CD14-positive monocyte (primary cell): ENCODE measurements around the gene MYO5B. TPM values are rescaled to one million over a fixed set of nuclear protein-coding genes. Genes with fewer than 3 reads are reported as not detected.

Experiments used
- DNase-seq, 3 donors: peaks; one replicate each; pipeline ENCODE4 v3.0.0-alpha.2; 2011 to 2022
- H2AFZ ChIP-seq: 2 replicates; pipeline ENCODE4 v1.6.0; 2012; ENCODE audit warnings: mild to moderate bottlenecking, low read depth, low read length, inconsistent platforms; ENCODE audit not compliant: insufficient read depth, poor library complexity, severe bottlenecking
- H3K27ac ChIP-seq, 2 donors: 1 replicate in 1 of 2; 2 replicates in 1 of 2; pipeline ENCODE4 v1.5.1; 2012 to 2013; ENCODE audit warnings: low read length in 2 of 2, control low read depth in 1 of 2, inconsistent platforms in 1 of 2, low read depth in 1 of 2, mild to moderate bottlenecking in 1 of 2
- H3K27me3 ChIP-seq, 2 donors: one replicate each; pipeline versions ENCODE4 v1.6.0 to v1.6.1; 2011 to 2013; ENCODE audit warnings: low read length in 2 of 2; ENCODE audit not compliant: control insufficient read depth in 2 of 2, insufficient read depth in 2 of 2
- H3K36me3 ChIP-seq, 2 donors: replicated peaks in 1 of 2; 1 replicate in 1 of 2; 2 replicates in 1 of 2; pipeline versions ENCODE4 v1.5.1 to v1.6.1; 2012 to 2013; ENCODE audit warnings: low read length in 2 of 2, control low read depth in 1 of 2, inconsistent platforms in 1 of 2, mild to moderate bottlenecking in 1 of 2; ENCODE audit not compliant: insufficient read depth in 2 of 2, control insufficient read depth in 1 of 2
- H3K4me1 ChIP-seq, 2 donors: 1 replicate in 1 of 2; 2 replicates in 1 of 2; pipeline versions ENCODE4 v1.5.1 to v1.6.1; 2012 to 2013; ENCODE audit warnings: low read length in 2 of 2, control low read depth in 1 of 2, inconsistent platforms in 1 of 2, mild to moderate bottlenecking in 1 of 2, moderate library complexity in 1 of 2; ENCODE audit not compliant: insufficient read depth in 2 of 2, control insufficient read depth in 1 of 2
- H3K4me2 ChIP-seq: replicated peaks from 2 replicates; pipeline ENCODE3; 2012; ENCODE audit warnings: low read length, moderate library complexity, mild to moderate bottlenecking; ENCODE audit not compliant: poor library complexity, severe bottlenecking; ENCODE audit errors: extremely low read depth
- H3K4me3 ChIP-seq, 3 experiments: fragments of 200-600 bp in 1 of 3; sonication (generic) in 1 of 3; replicated peaks in 1 of 3; 1 replicate in 2 of 3; 2 replicates in 1 of 3; pipeline ENCODE4 v1.5.1; 2011 to 2013; ENCODE audit warnings: low read length in 3 of 3, mild to moderate bottlenecking in 3 of 3, control low read depth in 2 of 3, low read depth in 2 of 3, inconsistent platforms in 1 of 3, moderate library complexity in 1 of 3
- H3K79me2 ChIP-seq: 2 replicates; pipeline ENCODE4 v1.6.0; 2012; ENCODE audit warnings: mild to moderate bottlenecking, control low read depth, inconsistent platforms, low read length, moderate library complexity; ENCODE audit not compliant: insufficient read depth
- H3K9ac ChIP-seq: 2 replicates; pipeline ENCODE4 v1.6.0; 2017; ENCODE audit warnings: low read length, mild to moderate bottlenecking; ENCODE audit not compliant: insufficient read depth, poor library complexity, severe bottlenecking
- H3K9me3 ChIP-seq, 2 donors: replicated peaks in 1 of 2; 1 replicate in 1 of 2; 2 replicates in 1 of 2; pipeline versions ENCODE4 v1.5.1 to v1.6.1; 2012 to 2013; ENCODE audit warnings: low read length in 2 of 2, control low read depth in 1 of 2; ENCODE audit not compliant: control insufficient read depth in 1 of 2, insufficient read depth in 1 of 2
- H4K20me1 ChIP-seq: 2 replicates; pipeline ENCODE4 v1.6.0; 2012; ENCODE audit warnings: mild to moderate bottlenecking, low read length, control low read depth, moderate library complexity; ENCODE audit not compliant: insufficient read depth
- H3K27ac Mint-ChIP-seq, 7 donors: one replicate each; pipeline ENCODE4 v1.8.0; 2020; ENCODE audit warnings: mild to moderate bottlenecking in 7 of 7, mixed read lengths in 7 of 7, moderate library complexity in 6 of 7, inconsistent platforms in 2 of 7
- H3K27me3 Mint-ChIP-seq, 3 donors: one replicate each; pipeline ENCODE4 v1.8.0; 2021 to 2022; ENCODE audit warnings: low read depth in 3 of 3, mild to moderate bottlenecking in 3 of 3, mixed read lengths in 3 of 3, moderate library complexity in 3 of 3, inconsistent platforms in 1 of 3
- H3K36me3 Mint-ChIP-seq, 2 donors: one replicate each; pipeline ENCODE4 v1.8.0; 2020; ENCODE audit warnings: mixed read lengths in 2 of 2, inconsistent platforms in 1 of 2, mild to moderate bottlenecking in 1 of 2
- H3K4me1 Mint-ChIP-seq: one replicate; pipeline ENCODE4 v1.8.0; 2020; ENCODE audit warnings: mild to moderate bottlenecking, mixed read lengths
- H3K4me3 Mint-ChIP-seq, 2 donors: one replicate each; pipeline ENCODE4 v1.8.0; 2020; ENCODE audit warnings: mild to moderate bottlenecking in 2 of 2, mixed read lengths in 2 of 2, moderate library complexity in 1 of 2
- H3K9me3 Mint-ChIP-seq, 7 donors: one replicate each; pipeline ENCODE4 v1.8.0; 2020 to 2022; ENCODE audit warnings: mixed read lengths in 7 of 7, mild to moderate bottlenecking in 6 of 7, moderate library complexity in 6 of 7, inconsistent platforms in 2 of 7
- CTCF ChIP-seq: fragments of 200-600 bp; IDR thresholded peaks from one replicate; pipeline ENCODE4 v1.8.0; 2022; ENCODE audit warnings: antibody characterized with exemption, mild to moderate bottlenecking
- WGBS: methylation state at CpG from one replicate; pipeline ENCODE4 v1.1.5; 2013; ENCODE audit warnings: missing lambda C conversion rate; ENCODE audit not compliant: insufficient coverage; 5-methylcytosine and 5-hydroxymethylcytosine counted together
- intact Hi-C, 2 donors: fragments of 100-400 bp; cut with micrococcal nuclease; formaldehyde crosslinking; loops; one replicate each; pipeline versions ENCODE4 v1.15.0 to v1.15.1; 2023
- polyA plus RNA-seq, 3 donors: library from polyadenylated mRNA; depleted of rRNA in 1 of 3; unstranded in 2 of 3; stranded (reverse) in 1 of 3; fragments of 300-500 nt in 2 of 3; fragments of >200 nt in 1 of 3; fragmentation: Illumina TruSeq in 2 of 3; gene quantifications; 1 replicate in 2 of 3; 2 replicates in 1 of 3; pipeline ENCODE4 v1.2.3, GENCODE V29; 2012 to 2021

Gene MYO5B
- polyA plus RNA-seq, 3 donors = 0.04 TPM; not detected in 2

GRCh38 chr18:49813319-49814146 is 381.4 kb downstream of the MYO5B start, which contains the start of gene ACAA2:
ACAA2 (minus strand) TSS chr18:49813533; CDS start chr18:49813484, 49 bp downstream.
- Histone ChIP-seq H3K4me3 (peak within 1 kb of the TSS; percentile 85 to 91 (median 86)), H3K27me3 (no peaks in the 10 kb centered on the region), H4K20me1 (no peaks in the 10 kb centered on the region), H3K9ac (peak within 1 kb of the TSS; percentile 98), H3K36me3 (no peaks in the 10 kb centered on the region), H3K4me1 (peaks cover 20 to 26% of the 10 kb centered on the region in 2 donors), H3K9me3 (peaks cover 8 to 11% of the 10 kb centered on the region in 2 donors), H3K79me2 (peaks cover 41% of the 10 kb centered on the region), H2AFZ (peak within 1 kb of the TSS; percentile 94), H3K4me2 (peak within 1 kb of the TSS; percentile 74), H3K27ac (peak within 1 kb of the TSS; percentile 98 to 99)
- Mint-ChIP-seq H3K27ac (peak within 1 kb of the TSS; percentile 92 to 97 (median 96)), H3K4me1 (peaks cover 35% of the 10 kb centered on the region), H3K36me3 (peaks cover 0 to 15% of the 10 kb centered on the region in 2 donors), H3K4me3 (peak within 1 kb of the TSS; percentile 93 to 97), H3K9me3 (peaks cover 8 to 20% (median 14%) of the 10 kb centered on the region in 7 donors), H3K27me3 (peaks cover 0 to 3% (median 0%) of the 10 kb centered on the region in 3 donors)
- no peak for TF ChIP-seq CTCF
- under 1% methylated on average over 68 of the region's 74 CpGs for WGBS
- peak; percentile 93 for DNase-seq
- intact Hi-C loops = loop anchor here (5.0 kb wide), 2 partner anchors 321 to 326 kb away; partner anchors contain the start of genes C18orf32 (in 1 of the 2) and RPL17 (in 1 of the 2)

GRCh38 chr18:49813069-49813318 is 382.0 kb downstream of the MYO5B start:
- H3K4me1 Mint-ChIP-seq = peaks cover 37% of the 10 kb centered on the region

More at GRCh38 chr18:49813069-49813318, 382.0 kb downstream of the MYO5B start:
- Histone ChIP-seq H3K4me3 (peak overlapping the region; percentile 85 to 91 (median 86)), H4K20me1 (no peaks in the 10 kb centered on the region), H3K27ac (peak overlapping the region; percentile 98 to 99), H3K9ac (peak overlapping the region; percentile 98), H2AFZ (peak overlapping the region; percentile 94), H3K27me3 (no peaks in the 10 kb centered on the region), H3K79me2 (peaks cover 46% of the 10 kb centered on the region), H3K4me1 (peaks cover 20 to 26% of the 10 kb centered on the region in 2 donors), H3K36me3 (no peaks in the 10 kb centered on the region), H3K9me3 (peaks cover 11 to 12% of the 10 kb centered on the region in 2 donors), H3K4me2 (peak overlapping the region; percentile 74)
- no peak for TF ChIP-seq CTCF
- intact Hi-C loops = loop anchor here (5.0 kb wide), 2 partner anchors 321 to 326 kb away; partner anchors contain the start of genes C18orf32 (in 1 of the 2) and RPL17 (in 1 of the 2)
- H3K27ac Mint-ChIP-seq = peak overlapping the region; percentile 92 to 97 (median 96)
- DNase-seq = peak; percentile 56 to 64 (median 59)
- peaks cover 0 to 3% (median 0%) of the 10 kb centered on the region in 3 donors for H3K27me3 Mint-ChIP-seq
- peaks cover 2 to 17% of the 10 kb centered on the region in 2 donors for H3K36me3 Mint-ChIP-seq
- 2% methylated on average over 16 of the region's 17 CpGs for WGBS
- H3K4me3 Mint-ChIP-seq = peak overlapping the region; percentile 93 to 97
- H3K9me3 Mint-ChIP-seq = peaks cover 11 to 23% (median 16%) of the 10 kb centered on the region in 7 donors
